Choroid plexus epithelial cell (primary cell): Measurements from ENCODE around the gene C17orf67.
A peak's percentile ranks its signal among the peaks of the same experiment; 100 is the strongest.

Experiments
- DNase-seq: peaks from one replicate; pipeline ENCODE4 v3.0.0-alpha.2; 2010; ENCODE audit warnings: low read depth
- H3K4me3 ChIP-seq: 2 replicates; pipeline ENCODE4 v1.5.1; 2011; ENCODE audit warnings: low read depth, mild to moderate bottlenecking, control low read depth, low read length, moderate library complexity
- CTCF ChIP-seq: conservative IDR thresholded peaks from 2 replicates; pipeline ENCODE4 v1.5.1; 2011; ENCODE audit warnings: low read depth, mild to moderate bottlenecking, control low read depth, inconsistent platforms, low read length, moderate library complexity

C17orf67 gene

GRCh38 chr17:56786989-56787482 is 46.7 kb downstream of the C17orf67 start:
- no peak overlapping the region for H3K4me3 ChIP-seq
- TF ChIP-seq CTCF = no peak
- DNase-seq = peak; percentile 95

- no peak for TF ChIP-seq CTCF
- no peak for DNase-seq
- H3K4me3 ChIP-seq = no peak overlapping the region
Measured at GRCh38 chr17:56785997-56786680, 47.6 kb downstream of the C17orf67 start.

GRCh38 chr17:56785405-56785804 is 48.3 kb downstream of the C17orf67 start:
- DNase-seq = no peak
- H3K4me3 ChIP-seq = no peak overlapping the region
- TF ChIP-seq CTCF = no peak

GRCh38 chr17:56782338-56782737 is 51.4 kb downstream of the C17orf67 start:
- no peak overlapping the region for H3K4me3 ChIP-seq
- no peak for DNase-seq
- TF ChIP-seq CTCF = no peak

- no peak for DNase-seq
- no peak for TF ChIP-seq CTCF
- H3K4me3 ChIP-seq = no peak overlapping the region
Measured at GRCh38 chr17:56781906-56782305, 51.8 kb downstream of the C17orf67 start.

- peak; percentile 74 for DNase-seq
- peak; percentile 73 for TF ChIP-seq CTCF
- H3K4me3 ChIP-seq = peak overlapping the region; percentile 40
Measured at GRCh38 chr17:56779898-56780777, 53.6 kb downstream of the C17orf67 start.

GRCh38 chr17:56779322-56779721 is 54.4 kb downstream of the C17orf67 start:
- no peak for DNase-seq
- TF ChIP-seq CTCF = no peak
- H3K4me3 ChIP-seq = no peak overlapping the region
